SK-N-SH (cell line): Measurements from ENCODE around the gene PLEKHA4. TPM values are rescaled to one million over a fixed set of nuclear protein-coding genes. Genes with fewer than 3 reads are reported as not detected.

Experiments
- CTCF ChIA-PET: fragments of 300-600, 350-600 bp; formaldehyde crosslinking; extraction: SDS; loops from one replicate; lab custom pipeline; 2021; lab: Yijun Ruan, JAX
- POLR2A ChIA-PET: fragments of 350-600 bp; sonication (Branson Sonifier 250); formaldehyde crosslinking; extraction: SDS; loops from one replicate; lab custom pipeline; 2020; ENCODE audit warnings: antibody characterized with exemption, inconsistent platforms; lab: Yijun Ruan, JAX
- DNase-seq: peaks from one replicate; pipeline ENCODE4 v3.0.0; 2012
- H2AFZ ChIP-seq: fragments of 200-600 bp; sonication (generic); 2 replicates; pipeline ENCODE4 v1.8.1; 2016; ENCODE audit warnings: antibody characterized with exemption, mild to moderate bottlenecking, low read depth
- H3F3A ChIP-seq: fragments of 200-600 bp; sonication (generic); replicated peaks from 2 replicates; pipeline ENCODE3; 2016; ENCODE audit warnings: antibody characterized with exemption, mild to moderate bottlenecking; ENCODE audit not compliant: insufficient read depth
- H3K27ac ChIP-seq, 2 experiments: fragments of 200-500 bp in 1 of 2; fragments of 200-600 bp in 1 of 2; sonication (Bioruptor generic) in 1 of 2; sonication (generic), shearing (Covaris generic) in 1 of 2; 2 replicates each; pipeline versions ENCODE4 v1.5.1 to v1.6.1; 2014 to 2016; ENCODE audit warnings: low read depth in 2 of 2, inconsistent platforms in 1 of 2, low read length in 1 of 2, mild to moderate bottlenecking in 1 of 2, mixed read lengths in 1 of 2
- H3K27me3 ChIP-seq: fragments of 200-600 bp; sonication (generic), shearing (Covaris generic); 2 replicates; pipeline ENCODE4 v1.6.1; 2016; ENCODE audit warnings: mixed run types; ENCODE audit not compliant: insufficient read depth
- H3K36me3 ChIP-seq, 2 experiments: fragments of 200-500 bp in 1 of 2; fragments of 200-600 bp in 1 of 2; sonication (Bioruptor generic) in 1 of 2; sonication (generic) in 1 of 2; replicated peaks in 1 of 2; 2 replicates each; pipeline versions ENCODE3 to v1.5.1; 2014 to 2016; ENCODE audit warnings: low read length in 1 of 2, mild to moderate bottlenecking in 1 of 2; ENCODE audit not compliant: insufficient read depth in 2 of 2, control insufficient read depth in 1 of 2
- H3K4me1 ChIP-seq, 2 experiments: fragments of 200-500 bp in 1 of 2; fragments of 200-600 bp in 1 of 2; sonication (Bioruptor generic) in 1 of 2; sonication (generic), shearing (Covaris generic) in 1 of 2; 2 replicates each; pipeline versions ENCODE4 v1.5.1 to v1.6.1; 2014 to 2016; ENCODE audit warnings: low read depth in 1 of 2, low read length in 1 of 2, mixed run types in 1 of 2; ENCODE audit not compliant: insufficient read depth in 2 of 2, control insufficient read depth in 1 of 2
- H3K4me2 ChIP-seq: fragments of 200-600 bp; sonication (generic), shearing (Covaris generic); 2 replicates; pipeline ENCODE4 v1.6.1; 2017; ENCODE audit warnings: mixed run types
- H3K4me3 ChIP-seq, 2 experiments: fragments of 200-500 bp in 1 of 2; fragments of 200-600 bp in 1 of 2; sonication (Bioruptor generic) in 1 of 2; sonication (generic), shearing (Covaris generic) in 1 of 2; 2 replicates each; pipeline versions ENCODE4 v1.5.1 to v1.8.1; 2014 to 2016; ENCODE audit warnings: low read depth in 2 of 2, inconsistent platforms in 1 of 2, low read length in 1 of 2, mild to moderate bottlenecking in 1 of 2, mixed read lengths in 1 of 2, moderate library complexity in 1 of 2
- H3K79me2 ChIP-seq: fragments of 200-600 bp; sonication (generic); 2 replicates; pipeline ENCODE4 v1.8.1; 2017; ENCODE audit warnings: mild to moderate bottlenecking; ENCODE audit not compliant: insufficient read depth
- H3K9ac ChIP-seq: fragments of 200-600 bp; sonication (generic); 2 replicates; pipeline ENCODE4 v1.6.1; 2017; ENCODE audit warnings: mixed run types
- H3K9me2 ChIP-seq: fragments of 200-600 bp; sonication (generic); 2 replicates; pipeline ENCODE4 v1.6.1; 2017; ENCODE audit warnings: mixed run types
- H3K9me3 ChIP-seq: fragments of 200-600 bp; sonication (generic); 2 replicates; pipeline ENCODE4 v1.6.1; 2017; ENCODE audit warnings: mixed run types, mild to moderate bottlenecking, moderate library complexity
- H4K20me1 ChIP-seq: fragments of 200-600 bp; sonication (generic); 2 replicates; pipeline ENCODE4 v1.6.1; 2017; ENCODE audit warnings: mild to moderate bottlenecking, mixed run types; ENCODE audit not compliant: insufficient read depth
- ELF1 ChIP-seq: IDR thresholded peaks from 2 replicates; pipeline ENCODE4 v1.4.0; 2012
- EP300 ChIP-seq, 2 experiments: IDR thresholded peaks; 2 replicates each; pipeline versions ENCODE4 v1.4.0 to v1.6.1; 2012; ENCODE audit warnings: borderline replicate concordance in 1 of 2, low read depth in 1 of 2, low read length in 1 of 2
- EZH2phosphoT487 ChIP-seq: fragments of 200-600 bp; sonication (generic); IDR thresholded peaks from 2 replicates; pipeline ENCODE4 v1.6.1; 2017; ENCODE audit warnings: low read depth, mixed run types, mild to moderate bottlenecking, antibody characterized with exemption, moderate library complexity, borderline replicate concordance
- FOXJ3 ChIP-seq: sonication (generic); formaldehyde crosslinking; IDR thresholded peaks from 2 replicates; pipeline ENCODE4 v1.5.1; 2020; ENCODE audit warnings: mild to moderate bottlenecking, missing genetic modification reagents
- FOXM1 ChIP-seq: IDR thresholded peaks from 2 replicates; pipeline ENCODE4 v1.4.0; 2012; ENCODE audit warnings: low read depth, mild to moderate bottlenecking
- GATA2 ChIP-seq: sonication (generic); formaldehyde crosslinking; IDR thresholded peaks from 2 replicates; pipeline ENCODE4 v1.5.0; 2020; ENCODE audit warnings: mild to moderate bottlenecking, missing genetic modification reagents
- MEF2A ChIP-seq: IDR thresholded peaks from 2 replicates; pipeline ENCODE4 v1.4.0; 2012; ENCODE audit warnings: low read depth, borderline replicate concordance
- NFIC ChIP-seq: IDR thresholded peaks from 2 replicates; pipeline ENCODE4 v1.4.0; 2012; ENCODE audit warnings: borderline replicate concordance
- RCOR1 ChIP-seq: fragments of 150-350 bp; IDR thresholded peaks from 2 replicates; pipeline ENCODE4 v1.6.1; 2017; ENCODE audit warnings: antibody characterized with exemption, low read length
- RXRA ChIP-seq: IDR thresholded peaks from 2 replicates; pipeline ENCODE4 v1.4.0; 2012; ENCODE audit warnings: low read depth, mild to moderate bottlenecking, borderline replicate concordance
- SMC3 ChIP-seq: IDR thresholded peaks from 2 replicates; pipeline ENCODE4 v1.6.1; 2012; ENCODE audit warnings: low read depth, low read length, improper control_type of control experiment
- TCF12 ChIP-seq: IDR thresholded peaks from 2 replicates; pipeline ENCODE4 v1.4.0; 2012
- TEAD4 ChIP-seq: IDR thresholded peaks from 2 replicates; pipeline ENCODE4 v1.4.0; 2012; ENCODE audit warnings: mild to moderate bottlenecking, borderline replicate concordance; ENCODE audit not compliant: insufficient read depth
- WGBS: methylation state at CpG from one replicate; pipeline ENCODE4 v1.1.6; 2017; ENCODE audit warnings: low lambda C conversion rate; 5-methylcytosine and 5-hydroxymethylcytosine counted together
- polyA plus RNA-seq, 3 experiments: library from polyadenylated mRNA; depleted of rRNA; stranded (reverse); fragments of >200 nt; gene quantifications; 2 replicates each; pipeline ENCODE4 v1.2.3, GENCODE V29; 2012
- TF ChIP-seq, protein P1 (sequence below): fragments of 150-350 bp; IDR thresholded peaks from 2 replicates; pipeline ENCODE4 v1.6.1; 2017; ENCODE audit warnings: antibody characterized with exemption, low read length, low read depth, borderline replicate concordance
- TF ChIP-seq, protein P2 (sequence below): fragments of 200-600 bp; sonication (generic); IDR thresholded peaks from 2 replicates; pipeline ENCODE4 v1.6.1; 2017; ENCODE audit warnings: antibody characterized with exemption, mild to moderate bottlenecking, moderate library complexity
- TF ChIP-seq, protein P3 (sequence below): IDR thresholded peaks from 2 replicates; pipeline ENCODE4 v1.6.1; 2012; ENCODE audit warnings: mild to moderate bottlenecking, low read depth, low read length, moderate library complexity
- TF ChIP-seq, protein P4 (sequence below): IDR thresholded peaks from 2 replicates; pipeline ENCODE4 v1.4.0; 2012; ENCODE audit warnings: low read depth

Gene PLEKHA4
- polyA plus RNA-seq, 1 of the 3 experiments (the other 2 are of a cell fraction): 5.6 TPM

DNA sequence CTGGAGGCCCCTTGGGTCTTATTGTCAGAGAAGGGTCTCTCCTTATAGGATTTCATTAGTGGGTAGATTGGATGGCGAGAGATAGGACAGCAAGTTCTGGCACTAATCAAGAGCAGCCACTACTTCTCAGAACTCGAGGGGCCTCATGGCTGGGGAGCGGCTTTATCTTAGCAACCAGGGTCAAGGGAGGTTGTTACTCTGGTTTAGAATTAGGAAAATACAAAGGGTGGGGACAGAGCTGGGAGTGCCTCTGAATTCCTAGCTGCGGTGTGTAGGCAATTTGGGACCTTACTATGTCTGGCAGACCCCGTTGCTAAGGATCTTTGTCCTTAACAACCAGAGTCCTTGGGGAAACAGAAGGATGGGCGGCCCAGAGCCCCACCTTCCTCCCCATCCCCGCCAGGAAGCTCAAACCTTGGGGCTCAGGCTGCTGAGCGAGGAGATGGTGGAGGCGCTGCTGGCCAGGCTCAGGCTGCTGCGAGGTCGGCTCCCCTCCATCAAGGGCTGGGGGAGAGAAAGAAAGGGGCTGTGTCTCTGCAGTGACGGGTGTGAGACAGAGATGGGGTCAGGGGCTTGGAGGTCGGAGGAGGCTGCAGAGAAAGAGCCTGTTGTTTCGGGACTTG, 1.2 kb downstream of the PLEKHA4 start:
- no peak overlapping the region for H3K9ac ChIP-seq
- H3K4me3 ChIP-seq: no peak overlapping the region; a peak in 1 of 4 replicates
- H3F3A ChIP-seq: no peaks in the 10 kb centered on the region
- H3K4me2 ChIP-seq: peak overlapping the region; percentile 68
- no peaks in the 10 kb centered on the region for H4K20me1 ChIP-seq
- TF ChIP-seq TEAD4 (no peak), FOXJ3 (CRISPR knock-in tag) (no peak), TCF12 (no peak), SMC3 (no peak), MEF2A (no peak), ELF1 (no peak), EP300 (IDR thresholded peaks at IDR 0.05; ENCODE audit: borderline replicate concordance in 1 of 2, low read depth in 1 of 2, low read length in 1 of 2) (no peak)
- TF ChIP-seq, protein P1, sequence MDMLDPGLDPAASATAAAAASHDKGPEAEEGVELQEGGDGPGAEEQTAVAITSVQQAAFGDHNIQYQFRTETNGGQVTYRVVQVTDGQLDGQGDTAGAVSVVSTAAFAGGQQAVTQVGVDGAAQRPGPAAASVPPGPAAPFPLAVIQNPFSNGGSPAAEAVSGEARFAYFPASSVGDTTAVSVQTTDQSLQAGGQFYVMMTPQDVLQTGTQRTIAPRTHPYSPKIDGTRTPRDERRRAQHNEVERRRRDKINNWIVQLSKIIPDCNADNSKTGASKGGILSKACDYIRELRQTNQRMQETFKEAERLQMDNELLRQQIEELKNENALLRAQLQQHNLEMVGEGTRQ: no peak
- TF ChIP-seq, protein P2, sequence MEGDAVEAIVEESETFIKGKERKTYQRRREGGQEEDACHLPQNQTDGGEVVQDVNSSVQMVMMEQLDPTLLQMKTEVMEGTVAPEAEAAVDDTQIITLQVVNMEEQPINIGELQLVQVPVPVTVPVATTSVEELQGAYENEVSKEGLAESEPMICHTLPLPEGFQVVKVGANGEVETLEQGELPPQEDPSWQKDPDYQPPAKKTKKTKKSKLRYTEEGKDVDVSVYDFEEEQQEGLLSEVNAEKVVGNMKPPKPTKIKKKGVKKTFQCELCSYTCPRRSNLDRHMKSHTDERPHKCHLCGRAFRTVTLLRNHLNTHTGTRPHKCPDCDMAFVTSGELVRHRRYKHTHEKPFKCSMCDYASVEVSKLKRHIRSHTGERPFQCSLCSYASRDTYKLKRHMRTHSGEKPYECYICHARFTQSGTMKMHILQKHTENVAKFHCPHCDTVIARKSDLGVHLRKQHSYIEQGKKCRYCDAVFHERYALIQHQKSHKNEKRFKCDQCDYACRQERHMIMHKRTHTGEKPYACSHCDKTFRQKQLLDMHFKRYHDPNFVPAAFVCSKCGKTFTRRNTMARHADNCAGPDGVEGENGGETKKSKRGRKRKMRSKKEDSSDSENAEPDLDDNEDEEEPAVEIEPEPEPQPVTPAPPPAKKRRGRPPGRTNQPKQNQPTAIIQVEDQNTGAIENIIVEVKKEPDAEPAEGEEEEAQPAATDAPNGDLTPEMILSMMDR: no peak
- no peak overlapping the region for H2AFZ ChIP-seq
- no peaks in the 10 kb centered on the region for H3K36me3 ChIP-seq
- DNase-seq: no peak
- CTCF ChIA-PET: interaction anchor here (0.6 to 2.1 kb wide), 4 partner anchors 14 to 147 kb away, joined by 3 to 8 read pairs (median 3); no protein-coding TSS in a partner anchor
- no peak overlapping the region; a peak in 1 of 4 replicates for H3K27ac ChIP-seq
- H3K9me3 ChIP-seq: no peaks in the 10 kb centered on the region
- H3K9me2 ChIP-seq: no peaks in the 10 kb centered on the region
- peaks cover 3 to 23% of the 10 kb centered on the region in 2 experiments; a peak in 2 of 4 replicates for H3K4me1 ChIP-seq
- 92% methylated on average over 13 of the region's 14 CpGs for WGBS
- POLR2A ChIA-PET: interaction anchor here (0.7 kb wide), 1 partner anchor 71 kb away, joined by 3 read pairs; no protein-coding TSS in a partner anchor
- peaks cover under 1% of the 10 kb centered on the region; the same call in 1 of the 2 replicates for H3K79me2 ChIP-seq
- H3K27me3 ChIP-seq: no peaks in the 10 kb centered on the region

DNA sequence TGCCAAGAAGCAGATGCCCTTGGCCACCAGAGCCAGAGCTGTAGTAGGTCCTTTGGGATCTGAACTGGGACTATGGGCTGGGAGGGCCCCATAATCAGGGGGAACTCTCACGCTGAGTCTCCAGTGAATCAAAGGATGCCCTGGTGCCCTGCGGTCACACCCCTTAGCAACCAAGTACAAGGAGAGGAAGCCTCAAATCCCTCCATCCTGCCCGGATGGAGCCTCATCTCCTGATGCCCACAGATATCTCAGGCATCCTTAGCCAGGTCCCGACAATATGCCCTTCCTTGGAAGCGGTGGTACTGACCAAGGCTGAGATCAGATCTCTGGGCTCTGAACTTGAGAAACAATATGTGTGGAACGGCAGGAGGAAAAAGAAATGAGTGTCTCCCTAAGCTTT, 1.7 kb downstream of the PLEKHA4 start:
- Histone ChIP-seq H3K9me2 (no peaks in the 10 kb centered on the region), H2AFZ (no peak overlapping the region), H3K36me3 (no peaks in the 10 kb centered on the region), H3K9ac (no peak overlapping the region), H3K4me1 (peaks cover 3 to 21% of the 10 kb centered on the region in 2 experiments; a peak in 2 of 4 replicates), H3K4me3 (no peak overlapping the region), H4K20me1 (no peaks in the 10 kb centered on the region), H3K4me2 (no peak overlapping the region), H3K9me3 (no peaks in the 10 kb centered on the region), H3F3A (no peaks in the 10 kb centered on the region), H3K27me3 (no peaks in the 10 kb centered on the region), H3K27ac (no peak overlapping the region), H3K79me2 (no peaks in the 10 kb centered on the region)
- WGBS: 86% methylated on average over 5 of the region's 6 CpGs
- DNase-seq: no peak
- ChIA-PET POLR2A (interaction anchor here (0.7 kb wide), 1 partner anchor 71 kb away, joined by 3 read pairs; no protein-coding TSS in a partner anchor), CTCF (interaction anchor here (2.1 kb wide), 1 partner anchor 24 kb away, joined by 8 read pairs; no protein-coding TSS in a partner anchor)
- TF ChIP-seq NFIC (no peak), FOXJ3 (CRISPR knock-in tag) (no peak), TEAD4 (no peak), GATA2 (CRISPR knock-in tag) (no peak), RCOR1 (no peak), SMC3 (no peak), FOXM1 (no peak), ELF1 (no peak), EZH2phosphoT487 (no peak), RXRA (no peak)
- TF ChIP-seq, protein P3, sequence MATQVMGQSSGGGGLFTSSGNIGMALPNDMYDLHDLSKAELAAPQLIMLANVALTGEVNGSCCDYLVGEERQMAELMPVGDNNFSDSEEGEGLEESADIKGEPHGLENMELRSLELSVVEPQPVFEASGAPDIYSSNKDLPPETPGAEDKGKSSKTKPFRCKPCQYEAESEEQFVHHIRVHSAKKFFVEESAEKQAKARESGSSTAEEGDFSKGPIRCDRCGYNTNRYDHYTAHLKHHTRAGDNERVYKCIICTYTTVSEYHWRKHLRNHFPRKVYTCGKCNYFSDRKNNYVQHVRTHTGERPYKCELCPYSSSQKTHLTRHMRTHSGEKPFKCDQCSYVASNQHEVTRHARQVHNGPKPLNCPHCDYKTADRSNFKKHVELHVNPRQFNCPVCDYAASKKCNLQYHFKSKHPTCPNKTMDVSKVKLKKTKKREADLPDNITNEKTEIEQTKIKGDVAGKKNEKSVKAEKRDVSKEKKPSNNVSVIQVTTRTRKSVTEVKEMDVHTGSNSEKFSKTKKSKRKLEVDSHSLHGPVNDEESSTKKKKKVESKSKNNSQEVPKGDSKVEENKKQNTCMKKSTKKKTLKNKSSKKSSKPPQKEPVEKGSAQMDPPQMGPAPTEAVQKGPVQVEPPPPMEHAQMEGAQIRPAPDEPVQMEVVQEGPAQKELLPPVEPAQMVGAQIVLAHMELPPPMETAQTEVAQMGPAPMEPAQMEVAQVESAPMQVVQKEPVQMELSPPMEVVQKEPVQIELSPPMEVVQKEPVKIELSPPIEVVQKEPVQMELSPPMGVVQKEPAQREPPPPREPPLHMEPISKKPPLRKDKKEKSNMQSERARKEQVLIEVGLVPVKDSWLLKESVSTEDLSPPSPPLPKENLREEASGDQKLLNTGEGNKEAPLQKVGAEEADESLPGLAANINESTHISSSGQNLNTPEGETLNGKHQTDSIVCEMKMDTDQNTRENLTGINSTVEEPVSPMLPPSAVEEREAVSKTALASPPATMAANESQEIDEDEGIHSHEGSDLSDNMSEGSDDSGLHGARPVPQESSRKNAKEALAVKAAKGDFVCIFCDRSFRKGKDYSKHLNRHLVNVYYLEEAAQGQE: no peak
- TF ChIP-seq, protein P4, sequence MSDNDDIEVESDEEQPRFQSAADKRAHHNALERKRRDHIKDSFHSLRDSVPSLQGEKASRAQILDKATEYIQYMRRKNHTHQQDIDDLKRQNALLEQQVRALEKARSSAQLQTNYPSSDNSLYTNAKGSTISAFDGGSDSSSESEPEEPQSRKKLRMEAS: no peak
